GM18526 (cell line): Measurements from ENCODE around the gene IMMP2L.

Experiments
- POLR2A ChIP-seq: IDR thresholded peaks from 3 replicates; pipeline ENCODE4 v1.6.1; 2011; ENCODE audit not compliant: insufficient read length; ENCODE audit errors: extremely low read depth

Gene IMMP2L

GRCh38 chr7:110863258-110863657, 699.0 kb downstream of the IMMP2L start:
- no peak for TF ChIP-seq POLR2A

DNA sequence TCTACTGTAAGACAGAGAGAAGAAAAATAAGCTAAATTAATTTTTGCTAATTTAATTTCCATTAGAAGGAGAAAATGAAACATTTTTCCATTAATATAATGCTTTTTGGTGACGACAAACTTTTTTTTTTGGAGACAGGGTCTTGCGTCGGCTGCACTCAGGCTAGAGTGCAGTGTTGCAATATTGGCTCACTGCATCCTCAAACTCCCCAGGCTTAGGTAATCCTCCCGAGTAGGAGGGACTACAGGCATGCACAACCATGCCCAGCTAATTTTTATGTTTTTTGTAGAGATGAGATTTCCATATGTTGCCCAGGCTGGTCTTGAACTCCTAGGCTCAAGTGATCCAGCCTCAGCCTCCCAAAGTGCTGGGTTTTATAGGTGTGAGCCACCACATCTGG, 701.1 kb downstream of the IMMP2L start:
- no peak for TF ChIP-seq POLR2A

DNA sequence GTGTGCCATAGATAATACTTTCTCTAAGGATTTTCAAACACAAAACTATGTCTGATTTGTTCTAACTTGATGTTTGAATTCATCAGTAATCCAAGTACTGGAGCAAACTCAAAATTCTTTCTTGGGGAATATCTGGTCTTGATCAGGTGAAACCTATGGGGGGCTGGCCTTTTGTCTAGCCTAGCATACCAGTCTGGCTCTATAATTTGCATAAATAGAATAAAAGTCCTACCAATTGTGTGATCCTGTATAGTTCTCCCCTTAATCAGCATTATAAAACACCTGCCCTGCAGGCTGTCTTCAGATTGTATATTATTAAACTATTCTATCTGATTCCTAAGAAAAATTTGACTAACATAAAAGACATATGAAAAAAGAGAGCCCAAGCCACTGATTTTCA, 705.2 kb downstream of the IMMP2L start:
- TF ChIP-seq POLR2A, result no peak

GRCh38 chr7:110856704-110857103, 705.6 kb downstream of the IMMP2L start:
- TF ChIP-seq POLR2A, result no peak

DNA sequence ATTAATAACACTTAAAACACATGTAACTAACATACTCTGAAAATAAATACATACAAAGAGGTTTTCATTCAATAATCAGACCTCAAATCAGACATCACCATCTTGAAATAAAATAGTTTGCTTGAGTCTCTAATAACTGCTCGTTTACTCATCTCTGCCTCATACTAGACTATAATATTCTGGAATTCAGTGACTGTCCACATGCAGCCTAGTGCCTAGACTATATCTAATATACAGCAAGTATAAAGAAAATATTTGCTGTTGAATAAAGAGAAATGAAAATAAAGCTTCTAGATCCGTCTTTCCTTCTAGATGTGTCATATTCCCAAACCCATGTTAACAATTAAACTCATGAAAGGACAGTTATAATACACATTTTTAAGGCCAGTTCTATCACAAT, 707.6 kb downstream of the IMMP2L start:
- no peak for TF ChIP-seq POLR2A

DNA sequence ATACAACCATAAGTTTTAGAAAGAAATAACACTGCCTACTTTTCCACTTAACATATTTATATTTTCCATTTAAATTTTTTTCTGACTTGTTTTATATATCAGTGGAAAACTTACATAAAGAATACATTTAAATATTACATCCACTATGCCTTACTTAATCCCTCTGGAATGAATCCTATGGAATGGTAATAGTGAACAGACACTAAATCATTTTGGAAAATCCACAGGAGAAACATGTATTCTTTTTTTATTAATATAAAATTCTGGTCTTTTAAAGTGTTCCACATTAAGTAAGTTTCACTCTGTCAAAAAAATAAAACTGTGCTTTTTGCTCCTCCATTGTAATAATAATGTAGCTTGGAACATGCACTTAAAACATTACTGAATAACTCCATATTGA, 708.1 kb downstream of the IMMP2L start:
- TF ChIP-seq POLR2A, result no peak

- TF ChIP-seq POLR2A, result no peak
These were observed 709.0 kb downstream of the IMMP2L start for GRCh38 chr7:110853263-110853662.

DNA sequence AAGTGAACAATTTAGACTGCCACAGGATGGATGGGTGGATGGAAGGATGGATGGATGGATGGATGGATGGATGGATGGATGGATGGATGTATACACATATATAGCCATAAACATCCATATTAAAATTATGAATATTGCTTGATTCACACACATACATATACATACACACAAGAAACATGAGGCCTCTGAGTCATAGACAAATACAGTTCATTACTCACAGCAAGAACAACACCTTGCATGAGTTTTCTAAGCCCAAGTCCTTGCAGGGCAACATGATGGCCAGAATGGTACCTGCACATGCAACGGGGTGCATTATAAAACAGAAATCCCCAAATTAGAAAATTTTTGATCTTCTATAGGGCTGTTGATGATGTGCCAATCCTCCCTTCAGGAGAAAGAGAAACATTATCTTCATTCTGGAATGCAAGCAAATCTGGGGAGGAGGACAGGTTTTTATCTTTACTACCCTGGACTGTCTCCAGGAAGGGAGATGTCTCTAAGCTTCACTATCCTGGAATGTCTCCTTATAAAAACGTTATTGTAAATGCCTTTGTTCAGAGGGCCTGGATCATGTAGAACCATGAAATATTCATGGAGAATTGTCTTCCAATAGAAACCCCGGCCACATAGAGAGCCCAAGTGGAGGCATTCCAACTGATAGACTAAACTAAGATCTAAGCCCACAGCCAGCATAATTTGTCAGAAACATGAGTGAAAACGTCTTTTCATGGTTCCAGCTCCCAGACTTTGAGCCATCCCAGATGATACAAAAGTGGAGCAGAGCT, 709.9 kb downstream of the IMMP2L start:
- no peak for TF ChIP-seq POLR2A

DNA sequence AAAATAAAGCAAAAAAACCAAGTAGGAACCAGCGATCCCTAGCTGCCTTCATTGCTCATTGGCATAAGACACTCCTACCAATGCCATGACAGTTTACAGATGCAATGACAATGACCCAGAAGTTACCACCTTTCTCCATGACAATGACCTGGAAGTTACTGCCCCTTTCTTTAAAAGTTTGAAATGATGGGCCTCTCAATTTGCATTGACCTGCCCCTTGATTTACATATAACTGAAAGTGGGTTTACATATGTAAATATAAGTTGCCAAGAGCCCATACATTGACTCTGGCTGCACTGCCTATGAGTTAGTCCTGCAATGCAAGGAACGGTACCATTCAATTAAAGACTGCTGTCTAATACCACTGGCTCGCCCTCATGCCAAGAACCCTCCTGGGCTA, 712.1 kb downstream of the IMMP2L start:
- TF ChIP-seq POLR2A, result no peak

- no peak for TF ChIP-seq POLR2A
These were observed 719.5 kb downstream of the IMMP2L start for GRCh38 chr7:110842796-110843195.

GRCh38 chr7:110841840-110842545, 720.3 kb downstream of the IMMP2L start:
- no peak for TF ChIP-seq POLR2A

DNA sequence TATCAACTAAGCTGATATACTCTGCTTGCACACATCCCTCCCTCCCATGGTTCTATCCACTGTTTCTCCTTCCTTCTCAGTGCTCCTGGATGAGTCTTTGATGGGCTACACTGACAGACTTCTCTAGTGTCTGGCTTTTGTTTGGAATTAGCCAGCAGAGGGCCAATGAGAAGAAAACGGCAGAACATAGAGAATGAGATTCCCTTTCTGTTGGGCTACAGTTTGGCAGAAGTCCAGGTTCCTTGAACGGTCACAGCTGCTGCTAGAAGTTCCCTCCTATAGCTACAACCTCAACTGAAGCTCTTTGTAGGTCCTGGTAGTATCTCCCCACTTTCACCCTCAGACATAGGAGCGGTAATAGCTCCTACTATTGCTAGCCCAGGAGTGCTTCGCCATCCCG, 722.4 kb downstream of the IMMP2L start:
- TF ChIP-seq POLR2A, result no peak

DNA sequence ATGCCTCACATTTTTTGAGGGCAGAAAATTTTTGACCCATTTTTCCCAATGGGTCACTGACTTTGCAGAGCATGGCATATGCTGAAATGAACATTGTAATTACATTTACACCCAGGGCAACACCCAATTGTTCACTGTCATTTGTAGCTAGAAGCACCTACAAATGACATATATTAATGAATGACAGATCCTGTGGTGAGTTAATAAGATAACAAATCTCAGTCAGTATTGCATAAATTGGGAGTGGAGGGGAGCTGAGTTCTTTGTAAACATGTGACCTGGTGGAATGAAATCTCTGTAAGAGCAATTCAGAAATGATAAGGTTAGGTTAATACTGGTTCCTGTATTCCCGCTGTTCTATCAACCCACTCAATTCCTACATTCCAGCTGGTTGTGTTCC, 726.4 kb downstream of the IMMP2L start:
- TF ChIP-seq POLR2A, result no peak

- no peak for TF ChIP-seq POLR2A
These were observed 727.1 kb downstream of the IMMP2L start for GRCh38 chr7:110835218-110835617.

GRCh38 chr7:110831419-110831818, 730.9 kb downstream of the IMMP2L start:
- no peak for TF ChIP-seq POLR2A

GRCh38 chr7:110830778-110831177, 731.5 kb downstream of the IMMP2L start:
- TF ChIP-seq POLR2A, result no peak

GRCh38 chr7:110827936-110828335, 734.4 kb downstream of the IMMP2L start:
- TF ChIP-seq POLR2A, result no peak
